ACC112 (cell line): ENCODE data around the gene AP5M1.

ENCODE experiments used
- H2AFZ ChIP-seq: fragments of 200-600 bp; sonication (generic); one replicate; pipeline ENCODE4 v1.6.0; 2017; ENCODE audit warnings: antibody characterized with exemption, low read length; ENCODE audit not compliant: unreplicated experiment
- H3K27ac ChIP-seq: fragments of 200-600 bp; sonication (generic); 2 replicates; pipeline ENCODE4 v1.5.1; 2014; ENCODE audit warnings: low read depth, mild to moderate bottlenecking, antibody characterized with exemption, low read length, moderate library complexity
- H3K27me3 ChIP-seq: fragments of 200-600 bp; sonication (generic); 2 replicates; pipeline ENCODE4 v1.6.1; 2014; ENCODE audit warnings: mild to moderate bottlenecking, antibody characterized with exemption, low read length, moderate library complexity, mixed read lengths; ENCODE audit not compliant: insufficient read depth
- H3K36me3 ChIP-seq: fragments of 200-600 bp; sonication (generic); 2 replicates; pipeline ENCODE4 v1.6.1; 2016; ENCODE audit warnings: mild to moderate bottlenecking, antibody characterized with exemption, low read length, moderate library complexity, mixed read lengths; ENCODE audit not compliant: insufficient read depth
- H3K4me1 ChIP-seq: fragments of 200-600 bp; sonication (generic); one replicate; pipeline ENCODE4 v1.6.1; 2016; ENCODE audit warnings: low read length, mixed read lengths; ENCODE audit not compliant: insufficient read depth, unreplicated experiment, control insufficient read depth
- H3K4me3 ChIP-seq: fragments of 200-600 bp; sonication (generic); 2 replicates; pipeline ENCODE4 v1.5.1; 2014; ENCODE audit warnings: mild to moderate bottlenecking, low read depth, low read length
- H3K79me2 ChIP-seq: fragments of 200-600 bp; sonication (generic); one replicate; pipeline ENCODE4 v1.6.0; 2016; ENCODE audit warnings: low read length; ENCODE audit not compliant: control insufficient read depth, unreplicated experiment, insufficient read depth

AP5M1 gene

DNA sequence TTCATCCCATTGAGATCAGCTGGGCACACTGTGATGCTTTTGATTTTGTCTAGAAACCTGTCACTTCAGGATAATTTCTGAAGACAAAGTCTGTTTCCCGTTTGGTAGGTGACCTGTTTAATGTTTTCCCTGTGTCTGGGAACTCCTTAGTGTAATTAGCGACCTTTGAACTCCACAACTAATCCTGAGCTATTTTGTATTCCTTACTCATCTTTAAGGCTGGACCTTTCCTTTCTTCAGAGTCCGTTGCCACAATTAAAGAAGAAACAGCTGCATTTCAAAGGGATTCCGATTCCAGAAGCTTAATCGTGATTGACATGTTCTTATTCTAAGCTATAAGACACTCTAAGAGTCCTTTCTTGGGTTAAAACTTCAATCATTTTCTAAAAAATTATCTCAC, 22.0 kb downstream of the AP5M1 start:
- Histone ChIP-seq H3K4me3 (no peak overlapping the region), H3K36me3 (peaks cover 5% of the 10 kb centered on the region; the same call in 1 of the 2 replicates), H2AFZ (no peak overlapping the region), H3K27me3 (no peaks in the 10 kb centered on the region), H3K27ac (no peak overlapping the region), H3K4me1 (no peaks in the 10 kb centered on the region), H3K79me2 (no peaks in the 10 kb centered on the region)

DNA sequence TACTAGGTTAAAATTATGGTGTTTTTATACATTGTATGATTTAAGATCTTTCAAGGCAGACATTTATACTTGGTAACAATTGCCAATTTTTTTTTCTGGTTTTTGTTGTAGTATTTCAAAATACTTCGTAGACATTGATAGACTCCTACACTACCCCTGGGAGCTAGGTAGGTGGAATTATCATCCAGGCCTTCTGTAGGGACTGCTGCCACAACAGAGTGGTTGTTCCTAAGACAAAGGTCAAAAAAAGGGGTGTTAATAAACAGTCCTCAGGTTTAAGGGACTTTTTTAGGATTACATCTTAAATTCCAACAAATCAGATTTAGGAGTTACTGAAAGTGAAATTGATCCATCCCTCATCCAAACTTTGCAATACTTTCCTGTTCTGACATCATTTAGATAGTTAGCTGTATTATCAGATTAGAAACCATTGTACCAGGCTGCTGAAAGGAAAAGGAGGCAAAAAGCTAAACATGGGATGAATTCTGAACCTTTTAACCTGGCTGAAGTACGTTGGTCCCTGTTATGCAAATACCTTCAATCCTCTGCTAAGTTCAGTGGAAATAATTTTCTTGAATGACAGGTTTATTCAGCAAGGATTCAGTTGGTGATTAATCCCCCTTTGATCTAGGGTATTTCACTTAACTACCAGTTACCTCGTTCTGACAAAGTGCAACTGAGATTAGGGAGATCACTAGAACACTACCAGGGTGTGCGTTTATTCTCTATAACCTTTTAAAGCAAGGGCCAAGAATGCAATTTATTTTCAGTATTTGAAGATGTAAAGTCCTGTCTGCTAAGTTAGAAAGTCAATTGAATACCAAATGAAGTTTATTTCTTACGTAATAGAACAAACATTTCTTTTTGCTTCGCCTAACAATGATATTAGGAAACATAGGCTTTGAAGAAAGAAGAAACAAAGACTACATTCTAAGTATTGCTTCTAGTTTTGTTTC, 23.2 kb downstream of the AP5M1 start:
- Histone ChIP-seq H2AFZ (no peak overlapping the region), H3K27ac (no peak overlapping the region), H3K27me3 (no peaks in the 10 kb centered on the region), H3K4me3 (no peak overlapping the region), H3K79me2 (no peaks in the 10 kb centered on the region), H3K36me3 (peaks cover 5% of the 10 kb centered on the region; the same call in 1 of the 2 replicates), H3K4me1 (no peaks in the 10 kb centered on the region)

DNA sequence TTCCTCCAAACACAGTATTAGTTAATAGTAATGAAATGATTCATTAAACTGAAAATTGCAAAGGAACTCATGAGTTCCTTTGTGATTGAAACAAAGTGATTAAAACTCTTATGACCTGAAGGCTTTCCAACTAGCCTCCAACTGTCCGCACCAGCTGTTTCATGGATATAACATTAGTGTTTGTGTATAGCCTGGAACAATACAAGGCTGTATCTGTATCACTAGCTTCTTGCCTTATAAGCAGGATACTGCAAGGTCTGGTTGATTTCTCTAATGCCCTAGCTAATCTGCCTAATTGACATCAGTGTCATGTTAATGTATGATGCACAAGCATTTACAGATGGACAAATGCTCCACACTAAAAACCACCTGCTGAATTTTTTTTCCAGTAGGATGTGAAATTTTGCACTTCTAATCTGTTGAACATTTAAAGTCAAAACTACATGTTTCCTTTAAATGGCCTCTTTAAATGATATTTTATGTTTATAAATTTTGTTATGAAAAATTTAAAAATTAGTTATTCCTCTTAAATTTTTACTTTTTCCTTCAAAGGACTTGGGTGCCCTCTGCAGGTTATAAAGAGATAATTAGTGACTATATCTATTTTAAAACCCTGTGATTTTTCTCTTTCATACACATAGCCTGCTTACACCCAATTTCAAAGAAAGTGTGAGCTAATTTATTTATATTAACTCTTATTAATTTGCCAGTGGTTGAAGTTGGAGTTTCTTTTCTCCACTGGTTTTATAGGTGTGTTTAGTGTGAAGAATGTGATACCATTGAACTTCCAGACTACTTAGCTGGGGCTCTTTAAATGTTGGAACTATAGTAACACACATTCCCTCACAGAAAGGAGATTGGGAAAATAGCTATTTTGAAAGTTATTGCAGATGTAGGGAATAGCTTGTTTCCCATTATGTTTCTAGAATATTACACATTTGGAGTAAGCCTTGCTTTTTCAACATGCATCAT, 25.4 kb downstream of the AP5M1 start:
- H3K79me2 ChIP-seq = no peaks in the 10 kb centered on the region
- H3K27ac ChIP-seq = no peak overlapping the region
- H3K36me3 ChIP-seq = peaks cover 2% of the 10 kb centered on the region; the same call in 1 of the 2 replicates
- H3K4me3 ChIP-seq = no peak overlapping the region
- H2AFZ ChIP-seq = no peak overlapping the region
- no peaks in the 10 kb centered on the region for H3K27me3 ChIP-seq
- no peaks in the 10 kb centered on the region for H3K4me1 ChIP-seq

DNA sequence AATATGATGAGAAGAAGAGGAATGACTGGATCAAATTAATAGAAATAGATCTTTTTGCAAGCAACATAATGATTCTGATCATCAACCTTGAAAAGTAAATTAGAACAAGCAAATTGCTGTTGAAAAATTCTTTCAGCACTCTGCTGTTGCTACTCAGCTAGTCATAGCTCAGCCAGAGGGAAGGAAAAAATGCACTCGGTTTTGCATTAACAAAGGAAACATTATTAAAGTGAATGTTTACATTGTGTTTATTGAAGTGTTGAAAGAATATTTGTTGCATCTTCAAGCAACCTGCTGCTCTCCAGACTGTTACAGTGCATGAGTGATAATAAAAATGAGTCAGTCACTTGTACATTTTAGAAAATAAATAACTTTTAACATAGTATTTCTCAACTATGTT, 26.5 kb downstream of the AP5M1 start:
- H2AFZ ChIP-seq = no peak overlapping the region
- no peaks in the 10 kb centered on the region for H3K4me1 ChIP-seq
- no peak overlapping the region for H3K27ac ChIP-seq
- H3K4me3 ChIP-seq = no peak overlapping the region
- H3K79me2 ChIP-seq = no peaks in the 10 kb centered on the region
- H3K36me3 ChIP-seq = no peaks in the 10 kb centered on the region
- no peaks in the 10 kb centered on the region for H3K27me3 ChIP-seq

DNA sequence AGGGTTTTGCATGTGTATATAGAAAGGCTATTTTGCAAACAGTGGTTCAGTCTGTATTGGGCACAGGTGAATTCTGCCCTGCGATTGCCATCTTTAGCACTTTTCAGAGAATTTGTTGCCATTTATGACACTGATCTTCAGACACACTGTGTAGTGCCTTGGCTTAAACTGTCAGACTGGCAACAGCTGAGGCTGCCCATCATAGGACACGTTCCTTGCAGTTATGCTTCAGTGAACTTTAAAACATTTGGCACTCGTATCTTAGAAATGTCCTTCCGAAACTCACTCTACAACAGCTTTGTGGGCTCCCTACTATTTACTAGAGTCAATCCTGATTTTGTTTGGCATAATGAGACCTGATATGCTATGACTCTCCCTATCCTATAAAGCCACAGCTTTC, 29.1 kb downstream of the AP5M1 start:
- no peaks in the 10 kb centered on the region for H3K36me3 ChIP-seq
- H3K79me2 ChIP-seq = no peaks in the 10 kb centered on the region
- H2AFZ ChIP-seq = no peak overlapping the region
- no peak overlapping the region for H3K27ac ChIP-seq
- H3K4me1 ChIP-seq = no peaks in the 10 kb centered on the region
- H3K27me3 ChIP-seq = no peaks in the 10 kb centered on the region
- H3K4me3 ChIP-seq = no peak overlapping the region

DNA sequence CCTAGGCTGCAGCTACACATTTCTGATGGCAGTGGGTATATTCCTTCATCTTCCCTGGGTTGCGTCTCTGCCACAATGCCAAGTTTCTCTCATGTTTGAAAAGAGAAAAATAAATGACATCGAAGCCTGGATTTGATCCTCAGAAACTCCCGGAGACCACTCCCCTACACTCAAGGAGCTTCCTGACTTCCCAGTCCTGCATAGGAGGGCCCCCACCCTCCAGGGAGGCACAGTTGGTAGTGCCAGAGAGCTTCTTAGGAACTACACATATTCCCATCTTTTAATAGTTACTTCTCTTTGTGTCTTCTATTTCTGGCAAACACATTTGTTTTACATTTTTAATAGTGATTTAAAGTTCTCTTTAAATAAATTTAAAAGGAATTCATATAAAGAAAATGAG, 30.7 kb downstream of the AP5M1 start:
- Histone ChIP-seq H3K36me3 (no peaks in the 10 kb centered on the region), H2AFZ (no peak overlapping the region), H3K4me1 (no peaks in the 10 kb centered on the region), H3K4me3 (no peak overlapping the region), H3K27ac (no peak overlapping the region), H3K27me3 (no peaks in the 10 kb centered on the region), H3K79me2 (no peaks in the 10 kb centered on the region)

DNA sequence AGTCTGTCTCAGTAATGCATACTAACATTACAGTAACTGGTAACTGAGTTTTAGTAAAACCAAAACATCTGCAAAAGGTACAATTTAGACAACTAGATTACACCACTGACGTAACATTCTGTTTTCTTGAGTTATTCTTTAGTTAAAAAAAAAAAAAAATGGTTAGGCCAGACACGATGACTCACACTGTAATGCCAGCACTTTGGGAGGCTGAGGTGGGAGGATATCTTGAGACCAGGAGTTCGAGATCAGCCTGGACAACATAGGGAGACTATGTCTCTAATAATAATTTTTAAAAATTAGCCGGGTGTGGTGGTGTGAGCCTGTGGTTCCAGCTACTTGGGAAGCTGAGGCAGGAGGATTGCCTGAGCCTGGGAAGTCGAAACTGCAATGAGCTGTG, 34.1 kb downstream of the AP5M1 start:
- H3K4me1 ChIP-seq = no peaks in the 10 kb centered on the region
- H2AFZ ChIP-seq = no peak overlapping the region
- peaks cover 16% of the 10 kb centered on the region for H3K27me3 ChIP-seq
- H3K4me3 ChIP-seq = no peak overlapping the region
- H3K36me3 ChIP-seq = no peaks in the 10 kb centered on the region
- H3K79me2 ChIP-seq = no peaks in the 10 kb centered on the region
- no peak overlapping the region for H3K27ac ChIP-seq

DNA sequence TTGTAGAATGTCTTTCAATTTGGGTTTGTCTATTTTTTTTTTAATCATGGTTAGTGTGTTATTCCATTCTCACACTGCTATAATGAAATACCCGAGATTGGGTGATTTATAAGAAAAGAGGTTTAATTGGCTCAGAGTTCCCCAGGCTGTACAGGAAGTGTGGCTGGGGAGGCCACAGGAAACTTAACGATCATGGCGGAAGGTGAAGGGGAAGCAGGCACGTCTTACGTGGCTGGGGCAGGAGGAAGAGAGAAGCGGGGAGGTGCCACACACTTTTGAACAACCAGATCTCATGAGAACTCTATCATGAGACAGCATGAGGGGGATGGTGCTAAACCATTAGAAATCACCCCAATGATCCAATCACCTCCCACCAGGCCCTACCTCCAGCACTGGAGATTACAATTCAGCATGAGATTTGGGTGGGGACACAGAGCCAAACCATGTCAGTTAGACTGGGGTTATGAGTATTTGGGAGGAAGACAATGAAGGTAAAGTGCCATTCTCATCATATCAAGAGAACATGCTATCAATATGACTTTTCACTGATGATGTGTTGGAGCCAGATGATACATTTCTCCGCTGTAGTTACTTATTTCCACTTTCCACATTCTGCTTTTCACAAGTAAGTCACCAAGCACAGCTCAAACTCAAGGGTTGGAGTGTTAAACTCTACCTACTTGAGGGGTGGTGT, 45.8 kb downstream of the AP5M1 start:
- no peak overlapping the region for H2AFZ ChIP-seq
- no peaks in the 10 kb centered on the region for H3K79me2 ChIP-seq
- H3K4me1 ChIP-seq = no peaks in the 10 kb centered on the region
- H3K4me3 ChIP-seq = no peak overlapping the region
- no peak overlapping the region for H3K27ac ChIP-seq
- H3K36me3 ChIP-seq = no peaks in the 10 kb centered on the region
- peaks cover 17% of the 10 kb centered on the region for H3K27me3 ChIP-seq

DNA sequence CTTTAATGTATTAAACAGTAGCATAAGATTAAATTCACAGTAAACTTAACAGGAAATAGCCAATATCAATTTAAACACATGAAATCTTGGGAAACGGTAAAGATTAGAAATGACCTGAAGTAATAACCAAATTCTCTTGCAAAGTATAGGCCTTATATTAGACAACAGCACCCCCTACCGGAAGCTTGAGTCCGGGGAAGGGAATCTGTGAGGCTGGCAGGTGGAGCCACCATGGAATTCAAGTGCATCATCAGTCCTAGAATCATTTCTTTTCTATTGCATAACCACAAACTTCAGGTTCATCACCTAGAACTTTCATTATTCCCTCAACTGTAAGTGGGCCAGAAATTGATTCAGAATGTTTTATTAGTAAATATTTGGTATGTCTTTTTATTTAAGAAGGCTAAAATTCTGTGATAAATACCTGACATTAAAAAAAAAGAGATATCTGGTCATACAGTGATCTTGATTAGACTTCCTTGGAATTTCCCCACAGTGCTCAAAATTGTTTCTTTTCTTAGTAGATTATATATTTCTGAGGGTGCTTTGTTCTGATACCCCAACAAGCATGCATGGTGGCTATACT, 48.6 kb downstream of the AP5M1 start:
- H3K36me3 ChIP-seq = no peaks in the 10 kb centered on the region
- peaks cover 42% of the 10 kb centered on the region for H3K27me3 ChIP-seq
- no peaks in the 10 kb centered on the region for H3K4me1 ChIP-seq
- no peaks in the 10 kb centered on the region for H3K79me2 ChIP-seq
- H2AFZ ChIP-seq = no peak overlapping the region
- H3K27ac ChIP-seq = no peak overlapping the region
- no peak overlapping the region for H3K4me3 ChIP-seq

DNA sequence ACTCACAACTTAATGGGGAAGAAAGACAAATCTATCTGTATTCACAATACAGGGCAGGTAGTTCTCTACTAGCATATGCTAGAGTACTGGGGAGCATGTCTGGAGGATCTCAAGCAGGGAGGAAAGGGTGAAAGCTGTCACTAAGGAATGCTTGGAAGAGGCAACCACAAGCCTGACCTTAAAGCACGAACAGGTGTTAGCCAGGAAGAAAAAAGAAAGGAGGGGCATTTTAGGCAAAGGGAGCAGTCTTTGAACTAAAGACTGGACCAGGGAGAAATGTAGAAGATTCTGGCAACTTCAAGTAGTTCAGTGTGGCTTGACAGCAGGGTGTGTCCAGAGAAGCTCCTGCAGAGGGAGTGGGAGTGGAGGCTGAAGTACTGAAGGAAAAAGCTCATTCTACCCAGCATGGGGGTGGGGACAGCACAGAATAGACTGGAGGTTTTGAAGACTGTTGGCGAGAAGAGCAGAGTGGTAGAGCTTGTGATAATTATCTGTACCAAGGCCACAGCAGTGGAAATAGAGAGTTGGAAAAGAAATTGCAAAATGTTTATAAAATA, 50.9 kb downstream of the AP5M1 start:
- Histone ChIP-seq H2AFZ (no peak overlapping the region), H3K4me3 (no peak overlapping the region), H3K36me3 (no peaks in the 10 kb centered on the region), H3K27ac (no peak overlapping the region), H3K79me2 (no peaks in the 10 kb centered on the region), H3K27me3 (peaks cover 59% of the 10 kb centered on the region), H3K4me1 (no peaks in the 10 kb centered on the region)
